A673 (cell line): ENCODE measurements around the gene DIPK1A. TPM values are rescaled to one million over a fixed set of nuclear protein-coding genes. Genes with fewer than 3 reads are reported as not detected.

Experiments used
- BruUV-seq: library from RNA; stranded (reverse); fragments of 400-500 nt; replicated peaks from 2 replicates; lab custom pipeline; 2021; lab: Mats Ljungman, UMichigan
- CTCF ChIA-PET: fragments of 300-600 bp; sonication (Branson Sonifier 250); formaldehyde crosslinking; loops from one replicate; lab custom pipeline; 2022; ENCODE audit warnings: antibody characterized with exemption; lab: Charles Lee
- POLR2A ChIA-PET: fragments of 300-600 bp; sonication (Branson Sonifier 250); formaldehyde crosslinking; loops from one replicate; lab custom pipeline; 2022; ENCODE audit warnings: antibody characterized with exemption; ENCODE audit not compliant: low non-redundant PET; lab: Charles Lee
- DNase-seq: peaks from one replicate; pipeline ENCODE4 v3.0.0-alpha.2; 2015; ENCODE audit warnings: low spot score
- H3K27ac ChIP-seq: fragments of 200-600 bp; sonication (generic); 2 replicates; pipeline ENCODE4 v1.5.1; 2016; ENCODE audit warnings: mixed run types, low read depth, mild to moderate bottlenecking, mixed read lengths, antibody characterized with exemption, low read length; ENCODE audit not compliant: poor library complexity, severe bottlenecking
- H3K27me3 ChIP-seq: fragments of 200-600 bp; sonication (generic); replicated peaks from 2 replicates; pipeline ENCODE4 v1.6.1; 2017; ENCODE audit warnings: mixed run types, low read depth, mild to moderate bottlenecking, mixed read lengths, antibody characterized with exemption, low read length; ENCODE audit not compliant: insufficient read depth, poor library complexity
- H3K36me3 ChIP-seq: fragments of 200-600 bp; sonication (generic); 2 replicates; pipeline ENCODE4 v1.6.1; 2016; ENCODE audit warnings: mixed run types, mild to moderate bottlenecking, mixed read lengths, antibody characterized with exemption, low read length; ENCODE audit not compliant: insufficient read depth, poor library complexity, severe bottlenecking
- H3K4me1 ChIP-seq: fragments of 200-600 bp; sonication (generic); 2 replicates; pipeline ENCODE4 v1.6.1; 2017; ENCODE audit warnings: mixed run types, mild to moderate bottlenecking, mixed read lengths, antibody characterized with exemption, low read length; ENCODE audit not compliant: insufficient read depth, poor library complexity, severe bottlenecking
- H3K4me3 ChIP-seq: fragments of 200-600 bp; sonication (generic); 2 replicates; pipeline ENCODE4 v1.5.1; 2016; ENCODE audit warnings: low read depth, mixed run types, mild to moderate bottlenecking, mixed read lengths, low read length; ENCODE audit not compliant: poor library complexity, severe bottlenecking
- H3K9me3 ChIP-seq: fragments of 200-600 bp; sonication (generic); 2 replicates; pipeline ENCODE4 v1.6.1; 2016; ENCODE audit warnings: mixed run types, low read depth, mild to moderate bottlenecking, mixed read lengths, antibody characterized with exemption, low read length; ENCODE audit not compliant: poor library complexity, severe bottlenecking
- CTCF ChIP-seq: fragments of 300-800, 200-600 bp; sonication (generic); conservative IDR thresholded peaks from 2 replicates; pipeline ENCODE4 v1.5.1; 2017; ENCODE audit warnings: low read depth, mild to moderate bottlenecking, antibody characterized with exemption, low read length, moderate library complexity, mixed read lengths
- EZH2 ChIP-seq: fragments of 200-600 bp; sonication (generic); IDR thresholded peaks from 2 replicates; pipeline ENCODE4 v1.6.1; 2017; ENCODE audit warnings: borderline replicate concordance, low read depth, mild to moderate bottlenecking, mixed read lengths, antibody characterized with exemption, low read length; ENCODE audit not compliant: poor library complexity, severe bottlenecking
- intact Hi-C: fragments of 100-400 bp; cut with micrococcal nuclease; formaldehyde crosslinking; loops from one replicate; pipeline ENCODE4 v1.10.0; 2022; ENCODE audit not compliant: unreplicated experiment
- total RNA-seq: library from RNA; stranded (reverse); gene quantifications from 2 replicates; pipeline ENCODE4 v1.2.3, GENCODE V29; 2021

DIPK1A gene
- total RNA-seq, 1 experiment from 2014 or later, result 10.9 TPM

- BruUV-seq, result no TSS peak
- H3K9me3 ChIP-seq, result no peaks in the 10 kb centered on the region
- H3K36me3 ChIP-seq, result no peaks in the 10 kb centered on the region
- intact Hi-C loops, result no loop called here
- no peak overlapping the region for H3K4me3 ChIP-seq
- CTCF ChIA-PET, result interaction anchor here (0.6 kb wide), 1 partner anchor 190 kb away, joined by 3 read pairs; no protein-coding TSS in a partner anchor
- H3K27ac ChIP-seq, result no peak overlapping the region
- no peak for TF ChIP-seq EZH2
- no peak for DNase-seq
- H3K27me3 ChIP-seq, result no peaks in the 10 kb centered on the region
- H3K4me1 ChIP-seq, result peaks cover 1% of the 10 kb centered on the region
- POLR2A ChIA-PET, result no interaction called here
Measured at GRCh38 chr1:92990828-92991227, 29.6 kb upstream of the DIPK1A start.

DNA sequence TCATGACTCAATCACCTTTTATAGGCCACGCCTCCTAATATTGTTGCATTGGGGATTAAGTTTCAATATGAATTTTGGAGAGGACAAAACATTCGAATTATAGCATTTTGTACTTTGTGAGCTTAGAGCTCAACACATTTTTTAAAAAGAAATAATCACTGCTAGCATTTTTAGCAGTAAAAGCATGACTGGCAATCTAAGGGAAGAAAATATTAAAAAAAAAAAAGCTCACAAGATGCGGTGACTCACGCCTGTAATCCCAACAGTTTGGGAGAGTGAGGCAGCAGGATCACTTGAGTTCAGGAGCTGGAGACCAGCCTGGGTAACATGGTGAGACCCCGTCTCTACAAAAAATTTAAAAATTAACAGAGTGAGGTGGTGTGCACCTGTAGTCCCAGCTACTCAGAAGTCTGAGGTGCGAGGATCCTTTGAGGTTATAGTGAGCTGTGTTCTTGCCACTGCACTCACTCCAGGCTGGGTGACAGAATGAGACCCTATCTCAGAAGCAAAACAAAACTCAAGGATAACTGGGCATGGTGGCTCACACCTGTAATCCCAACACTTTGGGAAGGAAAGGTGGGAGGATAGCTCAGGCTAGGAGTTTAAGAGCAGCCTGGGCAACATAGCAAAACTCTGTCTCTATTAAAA, 28.8 kb upstream of the DIPK1A start:
- H3K4me1 ChIP-seq, result no peaks in the 10 kb centered on the region
- no peaks in the 10 kb centered on the region for H3K9me3 ChIP-seq
- TF ChIP-seq CTCF (no peak), EZH2 (no peak)
- H3K4me3 ChIP-seq, result no peak overlapping the region
- H3K27ac ChIP-seq, result no peak overlapping the region
- no TSS peak for BruUV-seq
- intact Hi-C loops, result no loop called here
- CTCF ChIA-PET, result interaction anchor here (0.6 to 0.7 kb wide), 4 partner anchors 34 to 190 kb away, joined by 3 to 6 read pairs (median 3); no protein-coding TSS in a partner anchor
- H3K36me3 ChIP-seq, result no peaks in the 10 kb centered on the region
- POLR2A ChIA-PET, result no interaction called here
- DNase-seq, result no peak
- H3K27me3 ChIP-seq, result no peaks in the 10 kb centered on the region

DNA sequence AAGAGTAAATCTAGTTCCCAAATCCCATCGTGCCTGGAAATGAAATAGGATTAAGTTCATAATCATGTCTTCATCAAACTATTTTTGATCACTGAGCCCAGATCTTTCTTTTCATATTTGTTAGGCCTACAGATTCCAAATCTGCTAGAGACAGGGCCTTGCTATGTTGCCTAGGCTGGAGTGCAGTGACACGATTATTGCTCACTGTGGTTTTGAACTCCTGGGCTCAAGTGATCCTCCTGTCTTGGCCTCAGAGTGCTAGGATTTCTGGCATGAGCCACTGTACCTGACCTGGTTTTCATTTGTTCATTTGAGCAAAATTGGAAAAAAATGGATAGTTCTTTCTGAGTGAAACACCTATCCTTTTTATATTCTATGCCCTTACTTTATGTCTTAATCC, 28.0 kb upstream of the DIPK1A start:
- Histone ChIP-seq H3K27ac (no peak overlapping the region), H3K27me3 (no peaks in the 10 kb centered on the region), H3K4me1 (no peaks in the 10 kb centered on the region), H3K9me3 (no peaks in the 10 kb centered on the region), H3K4me3 (no peak overlapping the region), H3K36me3 (no peaks in the 10 kb centered on the region)
- BruUV-seq, result no TSS peak
- TF ChIP-seq EZH2 (no peak), CTCF (no peak)
- ChIA-PET POLR2A (no interaction called here), CTCF (interaction anchor here (0.7 kb wide), 1 partner anchor 39 kb away, joined by 3 read pairs; no protein-coding TSS in a partner anchor)
- intact Hi-C loops, result no loop called here
- no peak for DNase-seq
